Activated CD4-positive, alpha-beta memory T cell treated with anti-CD3 and anti-CD28 coated beads for 36 hours (primary cell): ENCODE measurements around the gene GMDS. TPM values are rescaled to one million over a fixed set of nuclear protein-coding genes. Genes with fewer than 3 reads are reported as not detected.

Source experiments
- CTCF ChIA-PET: fragments of 350-600 bp; sonication (Branson Sonifier 250); formaldehyde crosslinking; loops from one replicate; lab custom pipeline; 2021; ENCODE audit warnings: antibody characterized with exemption, inconsistent platforms; lab: Charles Lee
- POLR2A ChIA-PET: fragments of 350-600 bp; sonication (Branson Sonifier 250); formaldehyde crosslinking; loops from one replicate; lab custom pipeline; 2021; ENCODE audit warnings: antibody characterized with exemption; lab: Charles Lee
- DNase-seq: peaks from one replicate; pipeline ENCODE4 v3.0.0-alpha.2; 2020
- H3K27ac Mint-ChIP-seq: one replicate; pipeline ENCODE4 v1.8.0; 2021; ENCODE audit warnings: mixed read lengths
- H3K27me3 Mint-ChIP-seq: one replicate; pipeline ENCODE4 v1.8.0; 2021; ENCODE audit warnings: mixed read lengths
- H3K36me3 Mint-ChIP-seq: one replicate; pipeline ENCODE4 v1.8.0; 2021; ENCODE audit warnings: mixed read lengths
- H3K4me1 Mint-ChIP-seq: one replicate; pipeline ENCODE4 v1.8.0; 2021; ENCODE audit warnings: low read depth, mixed read lengths
- H3K4me3 Mint-ChIP-seq: one replicate; pipeline ENCODE4 v1.8.0; 2021; ENCODE audit warnings: mild to moderate bottlenecking, mixed read lengths
- H3K9me3 Mint-ChIP-seq: one replicate; pipeline ENCODE4 v1.8.0; 2021; ENCODE audit warnings: mixed read lengths
- intact Hi-C: fragments of 100-400 bp; cut with micrococcal nuclease; formaldehyde crosslinking; loops from one replicate; pipeline ENCODE4 v1.15.1; 2023
- total RNA-seq, 2 experiments: library from RNA; stranded (reverse); gene quantifications; one replicate each; pipeline ENCODE4 v1.2.3, GENCODE V29; 2021

The GMDS gene
- total RNA-seq, 2 experiments from 2014 or later, result 34.7 to 36.4 TPM

DNA sequence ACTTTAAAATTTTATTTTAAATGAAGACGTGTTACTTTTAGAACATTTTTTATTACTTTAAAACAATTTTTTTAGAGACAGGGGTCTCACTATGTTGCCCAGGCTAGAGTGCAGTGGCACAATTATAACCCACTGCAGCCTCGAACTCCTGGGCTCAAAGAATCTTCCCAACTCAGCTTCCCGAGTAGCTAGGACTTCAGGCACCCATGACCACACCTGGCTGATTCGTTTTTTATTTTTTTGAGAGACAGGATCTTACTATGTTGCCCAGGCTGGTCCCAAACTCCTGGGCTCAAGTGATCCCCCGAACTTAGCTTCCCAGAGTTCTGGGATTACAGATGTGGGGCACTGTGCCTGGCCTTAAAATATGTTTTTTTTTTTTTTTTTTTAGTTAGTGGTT, 287.7 kb downstream of the GMDS start:
- H3K9me3 Mint-ChIP-seq, result no peaks in the 10 kb centered on the region
- H3K4me1 Mint-ChIP-seq, result no peaks in the 10 kb centered on the region
- no peak overlapping the region for H3K4me3 Mint-ChIP-seq
- H3K27me3 Mint-ChIP-seq, result no peaks in the 10 kb centered on the region
- no peak for DNase-seq
- ChIA-PET CTCF (no interaction called here), POLR2A (no interaction called here)
- intact Hi-C loops, result no loop called here
- H3K36me3 Mint-ChIP-seq, result peaks cover 12% of the 10 kb centered on the region
- H3K27ac Mint-ChIP-seq, result no peak overlapping the region

DNA sequence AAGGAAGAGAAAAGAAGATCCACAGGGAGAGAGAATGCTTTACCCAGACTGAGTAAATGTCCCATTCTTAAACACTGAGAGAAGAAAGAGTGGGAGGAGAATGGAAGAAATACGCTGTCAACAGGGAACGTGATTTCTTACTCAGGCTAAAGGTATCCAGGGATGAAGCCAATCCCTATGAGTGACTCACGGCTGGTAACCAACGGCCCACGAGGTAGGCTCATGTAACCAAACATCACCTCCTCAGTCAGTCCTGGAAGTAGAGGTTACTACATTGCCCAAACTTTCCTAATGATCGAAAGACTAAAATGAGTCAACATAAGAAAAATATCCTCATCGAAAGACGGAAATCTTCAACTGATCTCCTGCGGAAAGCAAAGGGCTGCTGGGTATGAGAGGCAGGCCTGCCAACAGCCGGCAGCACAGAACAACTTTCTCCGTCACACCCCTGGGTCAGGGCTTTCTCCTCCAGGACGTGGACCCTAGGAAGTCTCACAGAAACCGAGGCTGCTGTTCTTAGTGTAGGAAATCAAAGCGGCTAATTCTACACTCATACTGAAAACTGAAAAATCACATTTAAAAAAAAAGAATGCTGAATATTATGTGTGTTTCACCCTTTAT, 292.6 kb downstream of the GMDS start:
- intact Hi-C loops, result no loop called here
- DNase-seq, result no peak
- H3K4me1 Mint-ChIP-seq, result no peaks in the 10 kb centered on the region
- no peaks in the 10 kb centered on the region for H3K9me3 Mint-ChIP-seq
- peaks cover 11% of the 10 kb centered on the region for H3K36me3 Mint-ChIP-seq
- no peak overlapping the region for H3K27ac Mint-ChIP-seq
- POLR2A ChIA-PET, result no interaction called here
- CTCF ChIA-PET, result no interaction called here
- H3K27me3 Mint-ChIP-seq, result no peaks in the 10 kb centered on the region
- H3K4me3 Mint-ChIP-seq, result no peak overlapping the region

DNA sequence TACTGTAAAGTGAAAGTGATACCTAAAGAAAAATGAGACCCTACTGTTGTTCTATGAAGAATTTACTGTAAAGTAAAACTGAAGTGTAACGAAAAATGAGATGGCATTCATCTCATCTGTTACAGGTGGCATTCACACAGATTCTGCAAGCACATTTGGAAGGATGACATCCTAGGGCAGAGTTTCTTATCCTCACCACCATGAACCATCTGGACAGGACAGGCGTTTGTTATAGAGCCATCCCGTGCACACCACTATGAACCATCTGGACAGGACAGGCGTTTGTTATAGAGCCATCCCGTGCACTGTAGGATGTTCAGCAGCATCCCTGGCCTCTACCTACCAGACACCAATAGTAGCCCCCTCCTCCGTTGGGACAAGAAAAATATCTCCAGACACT, 294.8 kb downstream of the GMDS start:
- no peaks in the 10 kb centered on the region for H3K9me3 Mint-ChIP-seq
- H3K27me3 Mint-ChIP-seq, result no peaks in the 10 kb centered on the region
- intact Hi-C loops, result no loop called here
- no peaks in the 10 kb centered on the region for H3K4me1 Mint-ChIP-seq
- no peak overlapping the region for H3K27ac Mint-ChIP-seq
- POLR2A ChIA-PET, result no interaction called here
- no peak overlapping the region for H3K4me3 Mint-ChIP-seq
- DNase-seq, result no peak
- peaks cover 13% of the 10 kb centered on the region for H3K36me3 Mint-ChIP-seq
- CTCF ChIA-PET, result no interaction called here

DNA sequence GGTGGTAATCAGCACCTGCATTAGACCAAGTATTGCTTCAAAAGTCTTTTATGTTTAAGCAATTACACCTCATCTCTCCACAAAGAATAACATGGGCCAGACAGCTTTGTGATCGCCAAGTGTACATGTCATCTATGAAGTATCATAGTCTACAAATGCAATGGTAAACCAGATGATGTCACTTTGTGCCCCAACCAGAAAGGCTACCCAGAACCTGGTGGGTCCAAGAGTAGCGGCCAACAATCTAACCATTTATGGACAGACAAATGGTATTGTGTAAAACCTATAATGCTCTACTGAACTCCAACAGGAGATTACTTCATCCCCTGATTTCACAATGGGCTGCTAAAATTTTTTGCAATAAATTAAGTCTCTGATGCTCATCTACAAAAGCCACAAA, 295.9 kb downstream of the GMDS start:
- H3K27ac Mint-ChIP-seq, result no peak overlapping the region

DNA sequence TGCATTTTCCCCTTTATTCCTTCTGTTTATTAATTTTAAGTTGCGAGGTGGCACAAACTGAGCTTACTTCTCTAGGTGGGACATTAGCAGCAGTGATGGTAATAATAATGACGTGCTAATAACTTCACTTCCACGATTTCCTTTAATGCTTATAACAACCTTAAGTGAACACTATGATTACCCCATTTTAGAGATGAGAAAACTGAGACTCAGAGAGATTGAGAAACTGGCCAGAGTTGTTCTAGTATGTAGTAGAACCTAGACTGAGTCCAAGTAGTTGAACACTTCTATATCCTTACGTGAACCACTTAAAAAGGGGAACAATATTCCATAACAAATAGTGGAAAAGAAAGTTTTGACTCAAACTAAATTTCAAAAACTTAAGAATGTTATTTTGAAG, 297.5 kb downstream of the GMDS start:
- Mint-ChIP-seq H3K27ac (no peak overlapping the region), H3K4me1 (no peaks in the 10 kb centered on the region), H3K4me3 (no peak overlapping the region), H3K27me3 (no peaks in the 10 kb centered on the region), H3K36me3 (peaks cover 14% of the 10 kb centered on the region), H3K9me3 (no peaks in the 10 kb centered on the region)
- intact Hi-C loops, result no loop called here
- ChIA-PET CTCF (no interaction called here), POLR2A (no interaction called here)
- DNase-seq, result no peak

More for the DNA sequence above, 295.9 kb downstream of the GMDS start:
- ChIA-PET POLR2A (no interaction called here), CTCF (no interaction called here)
- Mint-ChIP-seq H3K36me3 (peaks cover 15% of the 10 kb centered on the region), H3K9me3 (no peaks in the 10 kb centered on the region), H3K4me1 (no peaks in the 10 kb centered on the region), H3K27me3 (no peaks in the 10 kb centered on the region), H3K4me3 (no peak overlapping the region)
- no peak for DNase-seq
- intact Hi-C loops, result no loop called here

DNA sequence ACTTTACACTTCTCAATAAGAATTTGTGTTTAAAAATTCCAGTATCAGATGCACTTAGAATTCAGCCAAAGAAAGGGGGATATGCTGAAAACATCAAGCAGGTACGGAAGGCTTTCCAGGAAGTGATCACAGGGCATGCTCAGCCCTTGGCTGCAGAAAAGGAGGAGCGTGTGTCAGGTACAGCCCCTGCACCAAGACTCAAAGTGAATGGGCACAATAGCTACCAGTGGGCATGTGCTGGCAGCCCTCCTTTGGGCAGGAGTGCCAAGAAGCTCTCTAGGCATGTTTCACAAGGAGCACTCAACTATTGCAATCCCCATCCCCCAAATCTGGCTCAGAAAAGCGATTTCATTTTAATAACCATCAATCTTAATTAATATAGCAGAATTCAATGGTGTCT, 298.8 kb downstream of the GMDS start:
- Mint-ChIP-seq H3K27me3 (no peaks in the 10 kb centered on the region), H3K27ac (no peak overlapping the region)
- CTCF ChIA-PET, result no interaction called here

DNA sequence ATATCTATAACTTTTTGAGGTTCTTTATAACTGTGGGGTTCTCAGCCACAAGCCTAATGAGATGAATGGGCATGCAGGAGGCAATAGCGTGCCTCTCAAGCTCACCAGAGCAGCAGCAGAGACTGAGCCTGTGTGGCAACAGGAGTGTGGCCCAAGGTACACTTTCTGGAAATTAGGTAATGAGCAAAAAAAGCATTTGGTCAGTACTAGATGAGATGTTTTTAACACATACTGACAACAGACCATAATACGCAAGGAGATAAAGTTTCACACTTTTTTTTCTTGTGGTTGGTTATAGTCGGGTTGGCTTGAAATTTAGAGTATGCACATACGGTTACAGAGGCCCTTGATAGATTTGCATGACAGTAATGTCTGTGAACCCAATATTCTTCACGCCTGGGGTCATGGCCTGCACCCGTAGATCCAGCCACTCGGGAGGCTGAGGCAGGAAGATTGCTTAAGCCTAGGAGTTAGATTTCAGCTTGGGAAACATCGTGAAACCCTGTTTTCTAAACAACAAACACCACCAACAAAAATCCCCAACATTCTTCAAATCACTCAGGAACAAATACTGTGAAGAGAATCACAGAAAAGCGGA, 300.1 kb downstream of the GMDS start:
- CTCF ChIA-PET, result no interaction called here
- H3K27me3 Mint-ChIP-seq, result no peaks in the 10 kb centered on the region

More for the DNA sequence above, 298.8 kb downstream of the GMDS start:
- Mint-ChIP-seq H3K4me1 (no peaks in the 10 kb centered on the region), H3K9me3 (no peaks in the 10 kb centered on the region), H3K36me3 (peaks cover 9% of the 10 kb centered on the region), H3K4me3 (no peak overlapping the region)
- POLR2A ChIA-PET, result no interaction called here
- DNase-seq, result no peak
- intact Hi-C loops, result no loop called here

DNA sequence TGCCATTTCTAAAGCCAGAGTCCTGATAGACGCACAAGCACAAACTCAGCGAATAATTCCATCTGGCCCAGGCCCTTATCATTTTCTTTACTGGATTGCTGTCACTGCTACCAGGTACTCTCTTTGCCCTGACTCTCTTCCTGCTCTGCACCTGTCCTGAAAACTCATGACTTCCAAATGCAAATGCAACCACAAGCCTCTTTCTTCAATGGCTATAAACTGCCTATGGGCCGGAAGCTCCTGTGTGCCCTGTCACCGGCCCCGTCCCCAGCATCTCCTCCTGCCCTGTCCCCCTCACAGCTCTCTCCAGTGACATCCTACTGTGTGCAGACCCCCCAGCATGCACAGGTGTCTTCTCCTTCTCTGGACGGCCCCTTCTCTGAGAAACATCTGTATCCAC, 302.6 kb downstream of the GMDS start:
- ChIA-PET POLR2A (no interaction called here), CTCF (no interaction called here)
- Mint-ChIP-seq H3K4me1 (no peaks in the 10 kb centered on the region), H3K36me3 (peaks cover 9% of the 10 kb centered on the region), H3K4me3 (no peak overlapping the region), H3K27ac (no peak overlapping the region), H3K9me3 (peaks cover 2% of the 10 kb centered on the region), H3K27me3 (no peaks in the 10 kb centered on the region)
- intact Hi-C loops, result no loop called here
- DNase-seq, result no peak

More for the DNA sequence above, 300.1 kb downstream of the GMDS start:
- no peaks in the 10 kb centered on the region for H3K4me1 Mint-ChIP-seq
- H3K4me3 Mint-ChIP-seq, result no peak overlapping the region
- intact Hi-C loops, result no loop called here
- DNase-seq, result no peak
- peaks cover 7% of the 10 kb centered on the region for H3K36me3 Mint-ChIP-seq
- no peak overlapping the region for H3K27ac Mint-ChIP-seq
- no peaks in the 10 kb centered on the region for H3K9me3 Mint-ChIP-seq
- POLR2A ChIA-PET, result no interaction called here

DNA sequence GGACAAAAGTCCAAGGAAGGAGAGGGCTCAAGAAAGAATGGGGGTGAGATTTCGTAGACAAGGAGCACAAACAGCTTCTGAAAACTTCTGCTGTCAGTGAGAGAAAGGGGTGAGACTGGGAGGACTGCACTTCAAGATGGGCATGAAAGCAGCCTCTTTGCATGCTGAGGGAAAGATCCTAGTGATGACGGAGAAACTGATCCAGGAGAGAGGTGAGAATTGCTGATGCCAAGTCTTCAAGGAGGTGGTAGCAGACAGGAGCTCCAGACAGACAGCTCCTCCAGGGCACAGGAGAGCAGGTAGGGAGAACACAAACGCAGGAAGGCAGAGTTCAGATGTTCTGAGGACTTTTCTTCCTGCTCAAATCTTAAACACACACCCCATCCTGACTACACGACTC, 303.9 kb downstream of the GMDS start:
- POLR2A ChIA-PET, result no interaction called here

DNA sequence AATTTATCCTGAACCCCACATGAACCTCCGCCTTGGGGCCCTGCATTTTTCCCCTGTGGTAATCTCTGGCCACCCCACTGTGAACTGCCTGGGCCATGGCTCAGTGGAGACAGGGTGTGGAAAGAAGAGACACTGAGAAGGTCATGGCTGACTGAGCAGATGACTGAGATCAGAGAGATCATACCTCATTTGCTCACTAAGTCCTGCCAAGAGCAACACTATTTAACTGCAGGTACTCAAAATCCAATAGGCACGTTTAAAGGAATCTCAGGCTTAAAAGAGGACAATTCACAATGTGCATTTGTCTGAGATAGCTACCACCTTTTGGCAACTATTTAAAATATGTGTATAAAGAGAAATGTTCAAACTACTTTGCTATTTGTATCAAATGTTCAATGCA, 305.0 kb downstream of the GMDS start:
- Mint-ChIP-seq H3K4me1 (no peaks in the 10 kb centered on the region), H3K4me3 (no peak overlapping the region), H3K27me3 (no peaks in the 10 kb centered on the region), H3K36me3 (peaks cover 22% of the 10 kb centered on the region), H3K9me3 (peaks cover 13% of the 10 kb centered on the region), H3K27ac (no peak overlapping the region)
- intact Hi-C loops, result no loop called here
- no peak for DNase-seq
- POLR2A ChIA-PET, result no interaction called here
- CTCF ChIA-PET, result no interaction called here

More for the DNA sequence above, 303.9 kb downstream of the GMDS start:
- intact Hi-C loops, result no loop called here
- Mint-ChIP-seq H3K4me1 (no peaks in the 10 kb centered on the region), H3K9me3 (peaks cover 2% of the 10 kb centered on the region), H3K36me3 (peaks cover 13% of the 10 kb centered on the region), H3K27ac (no peak overlapping the region), H3K4me3 (no peak overlapping the region), H3K27me3 (no peaks in the 10 kb centered on the region)
- no peak for DNase-seq
- CTCF ChIA-PET, result interaction anchor here (1.1 kb wide), 1 partner anchor 36 kb away, joined by 3 read pairs; no protein-coding TSS in a partner anchor

DNA sequence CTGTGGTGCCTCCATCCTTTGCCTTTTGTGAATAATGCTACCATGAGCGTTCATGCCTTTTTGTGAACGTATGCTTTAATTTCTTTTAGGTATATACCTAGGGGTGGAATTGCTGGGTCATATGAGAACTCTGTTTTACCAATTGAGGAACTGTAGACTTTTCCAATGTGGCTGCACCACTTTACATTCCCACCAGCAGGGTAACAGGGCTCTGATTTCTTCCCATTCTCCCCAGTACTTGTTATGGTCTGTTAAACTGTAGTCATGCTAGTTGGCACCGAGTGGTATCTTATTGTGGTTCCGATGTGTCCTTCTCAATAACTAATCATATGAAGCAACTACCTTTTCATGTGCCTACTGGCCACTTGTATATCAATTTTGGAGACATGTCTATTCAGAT, 312.1 kb downstream of the GMDS start:
- Mint-ChIP-seq H3K36me3 (peaks cover 17% of the 10 kb centered on the region), H3K4me3 (no peak overlapping the region), H3K9me3 (peaks cover 24% of the 10 kb centered on the region), H3K4me1 (no peaks in the 10 kb centered on the region), H3K27me3 (no peaks in the 10 kb centered on the region), H3K27ac (no peak overlapping the region)
- intact Hi-C loops, result no loop called here
- no peak for DNase-seq
- ChIA-PET CTCF (no interaction called here), POLR2A (no interaction called here)

DNA sequence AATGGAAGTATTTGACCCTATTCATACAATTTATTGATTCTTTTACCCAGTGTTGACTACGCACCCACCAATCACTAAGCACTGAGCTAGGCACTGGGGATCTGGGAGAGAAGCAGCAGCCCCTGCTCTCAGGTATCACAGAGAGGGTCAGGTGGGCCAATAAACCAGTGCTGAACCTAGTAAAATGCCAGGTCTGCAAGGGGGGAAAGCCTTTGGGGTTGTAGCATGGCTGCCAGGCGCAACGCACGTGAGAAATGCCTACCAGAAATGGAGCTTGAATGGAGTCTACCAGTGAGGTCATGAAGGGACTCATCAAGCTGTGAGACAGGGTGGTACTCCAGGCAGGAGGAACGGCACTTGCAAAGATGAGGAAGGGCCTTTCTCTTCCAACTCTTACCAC, 313.6 kb downstream of the GMDS start:
- Mint-ChIP-seq H3K27me3 (no peaks in the 10 kb centered on the region), H3K36me3 (peaks cover 10% of the 10 kb centered on the region), H3K4me3 (no peak overlapping the region), H3K9me3 (peaks cover 24% of the 10 kb centered on the region), H3K4me1 (no peaks in the 10 kb centered on the region), H3K27ac (no peak overlapping the region)
- CTCF ChIA-PET, result no interaction called here
- POLR2A ChIA-PET, result no interaction called here
- no peak for DNase-seq
- intact Hi-C loops, result no loop called here

DNA sequence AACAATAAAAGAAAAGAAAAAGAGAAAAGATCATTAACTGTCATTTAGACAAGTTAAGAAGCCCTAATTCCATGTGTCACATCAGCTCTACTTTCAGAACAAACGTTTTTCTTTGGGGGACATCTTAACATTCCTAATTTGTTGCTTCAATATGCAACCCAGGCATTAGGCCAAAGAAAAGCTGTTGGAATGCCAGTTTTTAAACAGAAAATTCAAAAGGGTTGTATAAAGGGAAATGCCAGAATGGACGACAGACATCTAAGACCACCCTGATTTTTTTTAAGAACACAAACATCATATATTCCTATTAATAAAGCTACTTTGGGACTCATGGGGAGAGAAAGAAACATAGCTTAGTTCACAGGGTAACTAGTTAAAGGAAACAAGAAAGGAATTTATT, 315.0 kb downstream of the GMDS start:
- CTCF ChIA-PET, result no interaction called here
- Mint-ChIP-seq H3K9me3 (peaks cover 13% of the 10 kb centered on the region), H3K27me3 (no peaks in the 10 kb centered on the region), H3K27ac (no peak overlapping the region), H3K4me1 (no peaks in the 10 kb centered on the region), H3K4me3 (no peak overlapping the region), H3K36me3 (peaks cover 4% of the 10 kb centered on the region)
- intact Hi-C loops, result no loop called here
- no peak for DNase-seq
- POLR2A ChIA-PET, result no interaction called here
